H1 (cell line): ENCODE data around the gene KTN1.

Experiments
- RBBP5 ChIP-seq: IDR thresholded peaks from 2 replicates; pipeline ENCODE4 v1.7.1; 2012; ENCODE audit warnings: low read depth, mild to moderate bottlenecking, inconsistent platforms, low read length, moderate library complexity, borderline replicate concordance
- TF ChIP-seq, protein P1 (sequence below), 3 experiments: IDR thresholded peaks; 1 replicate in 2 of 3; 2 replicates in 1 of 3; pipeline versions ENCODE4 v1.5.1 to v1.6.1; 2011; ENCODE audit warnings: low read length in 3 of 3, mild to moderate bottlenecking in 3 of 3, inconsistent platforms in 2 of 3, low read depth in 1 of 3, moderate library complexity in 1 of 3; ENCODE audit not compliant: insufficient read depth in 1 of 3; ENCODE audit errors: control extremely low read depth in 1 of 3
- TF ChIP-seq, protein P2 (sequence below): IDR thresholded peaks from 2 replicates; pipeline ENCODE4 v1.6.1; 2012; ENCODE audit warnings: inconsistent platforms

DNA sequence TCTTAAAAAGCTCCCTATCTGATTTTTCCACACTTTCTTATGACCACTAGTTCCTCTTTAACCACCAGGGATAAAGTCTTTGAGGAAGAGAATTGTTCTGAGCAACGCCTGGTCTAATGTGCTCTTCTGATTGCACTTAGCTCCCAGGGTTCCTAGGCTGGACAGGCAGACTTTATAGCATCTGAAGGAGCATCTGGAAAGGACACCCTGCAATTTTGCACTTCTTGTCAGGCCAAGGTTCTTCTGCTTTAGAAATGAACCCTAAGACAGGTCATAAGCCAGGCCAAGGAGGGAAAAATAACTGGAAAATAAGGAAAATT, 126.3 kb downstream of the KTN1 start:
- TF ChIP-seq, protein P1, sequence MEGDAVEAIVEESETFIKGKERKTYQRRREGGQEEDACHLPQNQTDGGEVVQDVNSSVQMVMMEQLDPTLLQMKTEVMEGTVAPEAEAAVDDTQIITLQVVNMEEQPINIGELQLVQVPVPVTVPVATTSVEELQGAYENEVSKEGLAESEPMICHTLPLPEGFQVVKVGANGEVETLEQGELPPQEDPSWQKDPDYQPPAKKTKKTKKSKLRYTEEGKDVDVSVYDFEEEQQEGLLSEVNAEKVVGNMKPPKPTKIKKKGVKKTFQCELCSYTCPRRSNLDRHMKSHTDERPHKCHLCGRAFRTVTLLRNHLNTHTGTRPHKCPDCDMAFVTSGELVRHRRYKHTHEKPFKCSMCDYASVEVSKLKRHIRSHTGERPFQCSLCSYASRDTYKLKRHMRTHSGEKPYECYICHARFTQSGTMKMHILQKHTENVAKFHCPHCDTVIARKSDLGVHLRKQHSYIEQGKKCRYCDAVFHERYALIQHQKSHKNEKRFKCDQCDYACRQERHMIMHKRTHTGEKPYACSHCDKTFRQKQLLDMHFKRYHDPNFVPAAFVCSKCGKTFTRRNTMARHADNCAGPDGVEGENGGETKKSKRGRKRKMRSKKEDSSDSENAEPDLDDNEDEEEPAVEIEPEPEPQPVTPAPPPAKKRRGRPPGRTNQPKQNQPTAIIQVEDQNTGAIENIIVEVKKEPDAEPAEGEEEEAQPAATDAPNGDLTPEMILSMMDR (IDR thresholded peaks at IDR 0.05; ENCODE audit: control extremely low read depth in 1 of 3, insufficient read depth in 1 of 3, low read depth in 1 of 3, low read length in 3 of 3) = no peak
- TF ChIP-seq, protein P2, sequence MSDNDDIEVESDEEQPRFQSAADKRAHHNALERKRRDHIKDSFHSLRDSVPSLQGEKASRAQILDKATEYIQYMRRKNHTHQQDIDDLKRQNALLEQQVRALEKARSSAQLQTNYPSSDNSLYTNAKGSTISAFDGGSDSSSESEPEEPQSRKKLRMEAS = no peak
- TF ChIP-seq RBBP5 = no peak
